Measurements from ENCODE around the gene MPPED1.

Gene MPPED1

GRCh38 chr22:43521716-43522115 lies 109.9 kb downstream of the MPPED1 start:
- no peak for DNase-seq
- ATAC-seq (ENCODE audit: insufficient read depth, low read depth), result no peak
- Histone ChIP-seq H3K4me2 (ENCODE audit: insufficient read depth, low read length) (no peak overlapping the region), H3K36me3 (ENCODE audit: insufficient read depth, low read length) (no peaks in the 10 kb centered on the region), H3K9ac (ENCODE audit: low read depth, low read length) (no peak overlapping the region), H4K20me1 (ENCODE audit: insufficient read depth, low read length) (no peaks in the 10 kb centered on the region), H3K4me3 (ENCODE audit: low read depth in 1 of 2, low read length in 2 of 2) (no peak overlapping the region), H3K27me3 (ENCODE audit: insufficient read depth, low read length, poor library complexity) (no peaks in the 10 kb centered on the region), H3K4me1 (ENCODE audit: insufficient read depth, low read length) (no peaks in the 10 kb centered on the region), H3K79me2 (ENCODE audit: insufficient read depth, low read length) (no peaks in the 10 kb centered on the region), H3K9me3 (ENCODE audit: insufficient read depth, low read length, severe bottlenecking) (no peaks in the 10 kb centered on the region), H3K27ac (ENCODE audit: low read length) (no peak overlapping the region), H2AFZ (ENCODE audit: low read depth, low read length) (no peak overlapping the region)
- TF ChIP-seq CTCF (IDR thresholded peaks at IDR 0.05; ENCODE audit: borderline replicate concordance, extremely low read depth, low read length, poor library complexity, severe bottlenecking), result no peak
- TF ChIP-seq EZH2 (IDR thresholded peaks at IDR 0.05; ENCODE audit: borderline replicate concordance, low read depth, low read length, severe bottlenecking), result no peak

GRCh38 chr22:43526117-43526655 lies 114.4 kb downstream of the MPPED1 start:
- no peak for DNase-seq
- no peak overlapping the region for H3K9ac ChIP-seq (ENCODE audit: low read depth, low read length)
- H3K36me3 ChIP-seq (ENCODE audit: insufficient read depth, low read length), result no peaks in the 10 kb centered on the region
- no peak overlapping the region for H3K4me2 ChIP-seq (ENCODE audit: insufficient read depth, low read length)
- no peaks in the 10 kb centered on the region for H3K27me3 ChIP-seq (ENCODE audit: insufficient read depth, low read length, poor library complexity)
- no peaks in the 10 kb centered on the region for H3K9me3 ChIP-seq (ENCODE audit: insufficient read depth, low read length, severe bottlenecking)
- TF ChIP-seq EZH2 (IDR thresholded peaks at IDR 0.05; ENCODE audit: borderline replicate concordance, low read depth, low read length, severe bottlenecking) (no peak), CTCF (IDR thresholded peaks at IDR 0.05; ENCODE audit: borderline replicate concordance, extremely low read depth, low read length, poor library complexity, severe bottlenecking) (no peak)
- H3K27ac ChIP-seq (ENCODE audit: low read length), result no peak overlapping the region
- no peaks in the 10 kb centered on the region for H3K4me1 ChIP-seq (ENCODE audit: insufficient read depth, low read length)
- no peaks in the 10 kb centered on the region for H3K79me2 ChIP-seq (ENCODE audit: insufficient read depth, low read length)
- no peak overlapping the region for H2AFZ ChIP-seq (ENCODE audit: low read depth, low read length)
- H4K20me1 ChIP-seq (ENCODE audit: insufficient read depth, low read length), result no peaks in the 10 kb centered on the region
- no peak for ATAC-seq (ENCODE audit: insufficient read depth, low read depth)
- H3K4me3 ChIP-seq (ENCODE audit: low read depth in 1 of 2, low read length in 2 of 2), result no peak overlapping the region

- H3K9ac ChIP-seq (ENCODE audit: low read depth, low read length), result no peak overlapping the region
- H3K4me3 ChIP-seq (ENCODE audit: low read depth in 1 of 2, low read length in 2 of 2), result no peak overlapping the region
- no peaks in the 10 kb centered on the region for H3K4me1 ChIP-seq (ENCODE audit: insufficient read depth, low read length)
- no peak for ATAC-seq (ENCODE audit: insufficient read depth, low read depth)
- no peak for TF ChIP-seq CTCF (IDR thresholded peaks at IDR 0.05; ENCODE audit: borderline replicate concordance, extremely low read depth, low read length, poor library complexity, severe bottlenecking)
- no peak overlapping the region for H3K4me2 ChIP-seq (ENCODE audit: insufficient read depth, low read length)
- no peak overlapping the region for H3K27ac ChIP-seq (ENCODE audit: low read length)
- no peaks in the 10 kb centered on the region for H3K27me3 ChIP-seq (ENCODE audit: insufficient read depth, low read length, poor library complexity)
- H2AFZ ChIP-seq (ENCODE audit: low read depth, low read length), result no peak overlapping the region
- H3K36me3 ChIP-seq (ENCODE audit: insufficient read depth, low read length), result no peaks in the 10 kb centered on the region
- DNase-seq, result no peak
- no peaks in the 10 kb centered on the region for H3K79me2 ChIP-seq (ENCODE audit: insufficient read depth, low read length)
- no peaks in the 10 kb centered on the region for H4K20me1 ChIP-seq (ENCODE audit: insufficient read depth, low read length)
- no peaks in the 10 kb centered on the region for H3K9me3 ChIP-seq (ENCODE audit: insufficient read depth, low read length, severe bottlenecking)
Measured at GRCh38 chr22:43526946-43527345, 115.1 kb downstream of the MPPED1 start.
